Pancreas (tissue), 10 donors: ENCODE measurements around the gene SLC8A1. TPM values are rescaled to one million over a fixed set of nuclear protein-coding genes. Genes with fewer than 3 reads are reported as not detected.

Source experiments
- ATAC-seq, 4 donors: fragments of 200-7000 bp; cut with Tn5 transposase; one replicate each; pipeline versions ENCODE4 v1.8.0 to v1.9.1; 2020; ENCODE audit warnings: mild to moderate bottlenecking in 4 of 4, moderate library complexity in 4 of 4
- DNase-seq, 6 donors: peaks; one replicate each; pipeline ENCODE4 v3.0.0-alpha.2; 2020
- FAIRE-seq: peaks from 2 replicates; lab custom pipeline; 2012; peaks lifted over from hg19 to GRCh38; lab: Jason Lieb, UNC
- H3K27ac ChIP-seq, 4 donors: fragments of 200-600 bp; sonication (generic); 1 replicate in 3 of 4; 2 replicates in 1 of 4; pipeline versions ENCODE4 v1.5.0 to v1.8.0; 2020
- H3K27me3 ChIP-seq, 4 donors: fragments of 200-600 bp; one replicate each; pipeline ENCODE4 v1.8.0; 2021
- H3K36me3 ChIP-seq, 3 donors: fragments of 200-600 bp; sonication (generic) in 1 of 3; one replicate each; pipeline versions ENCODE4 v1.5.0 to v1.8.0; 2020 to 2021
- H3K4me1 ChIP-seq, 3 donors: fragments of 200-600 bp; one replicate each; pipeline ENCODE4 v1.8.0; 2021
- H3K4me3 ChIP-seq, 4 donors: fragments of 200-600 bp; sonication (generic) in 2 of 4; one replicate each; pipeline versions ENCODE4 v1.5.0 to v1.8.0; 2020 to 2021
- H3K9me3 ChIP-seq, 4 donors: fragments of 200-600 bp; one replicate each; pipeline ENCODE4 v1.8.0; 2021
- CTCF ChIP-seq, 4 donors: fragments of 200-600 bp; sonication (generic) in 3 of 4; IDR thresholded peaks; one replicate each; pipeline versions ENCODE4 v1.5.0 to v1.8.0; 2021; ENCODE audit warnings: antibody characterized with exemption in 4 of 4
- WGBS, 2 donors: extraction: QIAGEN DNeasy Blood & Tissue Kit; methylation state at CpG; one replicate each; pipeline ENCODE4 v1.1.7; 2013; 5-methylcytosine and 5-hydroxymethylcytosine counted together
- intact Hi-C, 3 donors: fragments of 100-400 bp; cut with DNase I; formaldehyde crosslinking; loops; one replicate each; pipeline versions ENCODE4 v1.11.1 to v1.14.2; 2022
- polyA plus RNA-seq, 2 donors: library from polyadenylated mRNA; stranded (reverse); fragments of 200-250 nt; gene quantifications; one replicate each; pipeline ENCODE4 v1.2.3, GENCODE V29; 2013
- total RNA-seq, 6 donors: library from RNA; stranded (reverse); fragmentation: NEBNext Ultra II Directional in 4 of 6; extraction: Animal tissue kit (Norgen Biotek cat#: 25700) in 4 of 6; gene quantifications; one replicate each; pipeline versions ENCODE4 v1.2.1 to v1.2.4, GENCODE V29; 2021 to 2023
- donor health status: healthy with polysubstance abuse.
- donor health status: DM: no; HTN: no; CAD: no; lungs with moderate emphysema.
- donor health status: DM: no; HTN: no; CAD: no.
- donor health status: control.
- donor health status: control.
- donor health status: Bipolar disorder and iron deficiency.
- donor health status: DM: yes; HTN: yes; CAD: no.
- donor health status: DM: no; HTN: no; CAD: no.
- donor health status: DM: no; HTN: no; CAD: no.
- donor health status: DM: yes; HTN: yes; CAD: no.

The SLC8A1 gene
- total and polyA plus RNA-seq, 8 donors = 0.19 to 12.4 (median 2.3) TPM

DNA sequence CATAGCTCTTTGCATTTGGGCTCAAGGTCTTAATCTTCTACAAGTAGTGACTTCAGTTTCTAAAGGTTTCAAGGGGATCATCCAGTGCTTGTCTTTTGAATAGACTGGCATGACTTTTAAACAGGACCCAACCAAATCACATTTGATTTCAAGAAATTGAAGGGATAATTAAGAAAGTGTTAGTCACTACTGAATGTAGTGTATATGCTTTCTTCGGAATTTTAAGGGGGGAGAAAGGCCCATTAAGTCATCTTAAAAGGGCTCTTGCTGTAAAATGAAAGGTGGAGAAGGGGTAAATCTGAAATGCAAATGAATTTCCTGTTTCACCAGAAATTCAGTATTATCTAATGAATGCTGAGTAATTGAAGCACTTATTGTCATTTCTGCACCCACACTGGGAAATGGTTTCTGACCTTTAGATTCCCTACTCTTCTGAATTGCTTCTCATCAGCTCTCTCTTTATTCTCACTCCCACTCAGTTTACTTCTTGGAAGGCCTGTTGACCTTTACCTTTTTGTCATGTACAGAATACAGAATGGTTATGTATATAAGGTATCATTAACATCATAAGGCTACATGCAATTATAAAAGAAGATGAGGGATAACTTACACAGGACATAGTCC is 241.4 kb downstream of the SLC8A1 start:
- intact Hi-C loops = no loop called here
- no peak for TF ChIP-seq CTCF (IDR thresholded peaks at IDR 0.05)
- FAIRE-seq (no peak), DNase-seq (no peak), ATAC-seq (no peak)
- Histone ChIP-seq H3K36me3 (no peaks in the 10 kb centered on the region), H3K4me1 (no peaks in the 10 kb centered on the region), H3K27me3 (no peaks in the 10 kb centered on the region), H3K9me3 (no peaks in the 10 kb centered on the region), H3K27ac (no peak overlapping the region), H3K4me3 (no peak overlapping the region)
- 77 to 80% methylated on average over 1 of the region's 1 CpG for WGBS, 2 donors

GRCh38 chr2:40209761-40210160 is 242.1 kb downstream of the SLC8A1 start:
- H3K27me3 ChIP-seq = no peaks in the 10 kb centered on the region
- no peak for TF ChIP-seq CTCF (IDR thresholded peaks at IDR 0.05)
- H3K27ac ChIP-seq = no peak overlapping the region
- ATAC-seq (no peak), DNase-seq (no peak), FAIRE-seq (no peak)
- H3K4me1 ChIP-seq = no peaks in the 10 kb centered on the region
- H3K36me3 ChIP-seq = no peaks in the 10 kb centered on the region
- intact Hi-C loops = no loop called here
- H3K9me3 ChIP-seq = no peaks in the 10 kb centered on the region
- no peak overlapping the region for H3K4me3 ChIP-seq

DNA sequence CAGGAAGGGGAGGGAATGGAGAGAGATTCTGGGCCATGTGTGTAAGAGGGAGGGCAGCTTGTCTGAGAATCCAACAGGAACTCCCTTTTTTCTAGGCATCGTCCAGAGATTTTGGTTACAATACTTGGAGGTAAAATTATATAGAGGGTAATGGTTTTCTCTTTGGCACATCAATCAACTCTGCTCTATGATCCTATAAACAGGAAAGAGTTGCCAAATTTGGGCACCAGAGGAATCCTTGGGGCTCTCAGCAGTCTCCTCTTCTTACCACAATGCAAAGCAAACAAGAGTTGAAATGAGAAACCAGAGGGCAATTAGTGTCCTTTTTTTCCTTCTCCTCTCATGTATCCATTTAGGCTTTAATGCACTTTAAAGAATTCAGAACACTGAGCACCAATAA is 243.4 kb downstream of the SLC8A1 start:
- WGBS, 2 donors = 68 to 82% methylated on average over 1 of the region's 1 CpG
- Histone ChIP-seq H3K4me1 (no peaks in the 10 kb centered on the region), H3K36me3 (no peaks in the 10 kb centered on the region), H3K27ac (no peak overlapping the region), H3K27me3 (no peaks in the 10 kb centered on the region), H3K4me3 (no peak overlapping the region), H3K9me3 (no peaks in the 10 kb centered on the region)
- intact Hi-C loops = no loop called here
- FAIRE-seq (no peak), ATAC-seq (no peak), DNase-seq (no peak)
- TF ChIP-seq CTCF (IDR thresholded peaks at IDR 0.05) = no peak

DNA sequence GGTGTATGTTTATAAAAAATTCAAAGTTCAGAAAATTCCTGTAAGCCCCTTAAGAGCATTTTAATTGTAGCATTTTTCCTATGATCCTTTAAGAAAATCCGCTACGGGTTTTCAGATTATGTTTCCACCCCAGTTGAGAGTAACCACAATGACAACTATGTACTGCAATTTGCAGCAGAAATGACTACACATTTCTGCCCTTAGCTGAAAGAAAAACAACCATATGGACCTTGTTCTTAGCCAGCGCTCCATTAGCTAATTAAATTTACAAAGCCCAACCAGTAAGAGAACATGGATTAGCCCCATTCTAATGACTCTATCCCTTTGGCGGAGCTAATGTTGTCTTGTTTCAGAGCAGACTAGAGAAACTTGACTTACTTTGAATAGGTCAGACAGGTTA is 247.6 kb downstream of the SLC8A1 start:
- Histone ChIP-seq H3K36me3 (no peaks in the 10 kb centered on the region), H3K4me3 (no peak overlapping the region), H3K9me3 (no peaks in the 10 kb centered on the region), H3K4me1 (no peaks in the 10 kb centered on the region), H3K27ac (no peak overlapping the region), H3K27me3 (no peaks in the 10 kb centered on the region)
- FAIRE-seq (no peak), ATAC-seq (peak in 1 of 4 donors; percentile 30), DNase-seq (no peak)
- WGBS, 2 donors = 85 to 88% methylated on average over 4 of the region's 4 CpGs
- intact Hi-C loops = no loop called here
- no peak for TF ChIP-seq CTCF (IDR thresholded peaks at IDR 0.05)

DNA sequence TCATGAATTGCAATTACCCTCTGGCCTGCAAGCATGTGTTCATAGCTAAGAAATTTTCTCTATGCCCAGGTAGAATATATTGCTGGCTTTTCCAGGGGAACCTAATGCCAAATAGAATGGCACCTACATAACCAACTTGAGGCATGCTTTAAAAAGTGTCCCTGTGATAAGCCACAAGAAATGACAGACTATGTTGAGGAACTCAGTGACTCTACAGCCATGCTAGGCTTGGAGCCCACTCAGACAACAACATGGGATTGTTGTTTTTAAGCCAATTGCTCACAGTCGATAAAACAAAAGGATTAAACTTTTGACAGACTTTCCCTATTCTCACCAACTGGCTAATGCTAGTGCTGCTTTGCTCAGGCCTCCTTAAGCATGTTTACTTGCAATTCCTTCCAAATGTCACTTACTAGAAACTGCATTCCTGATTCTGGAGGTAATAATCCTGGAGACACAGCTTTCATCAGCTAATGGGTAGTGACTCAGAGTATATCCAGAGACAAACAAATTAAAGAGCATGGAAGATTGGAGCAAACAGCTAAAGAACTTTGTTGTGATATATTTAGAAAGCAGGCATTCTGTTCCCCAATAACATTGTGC is 249.0 kb downstream of the SLC8A1 start:
- no peak overlapping the region for H3K27ac ChIP-seq

More for the DNA sequence above, 249.0 kb downstream of the SLC8A1 start:
- Histone ChIP-seq H3K4me1 (no peaks in the 10 kb centered on the region), H3K36me3 (no peaks in the 10 kb centered on the region), H3K9me3 (no peaks in the 10 kb centered on the region), H3K4me3 (no peak overlapping the region), H3K27me3 (no peaks in the 10 kb centered on the region)
- no peak for TF ChIP-seq CTCF (IDR thresholded peaks at IDR 0.05)
- no peak for FAIRE-seq
- no peak for ATAC-seq
- DNase-seq = no peak
- 36 to 54% methylated on average over 1 of the region's 1 CpG for WGBS, 2 donors
- intact Hi-C loops = no loop called here
